ENCODE measurements around the gene PMPCA.

DNA sequence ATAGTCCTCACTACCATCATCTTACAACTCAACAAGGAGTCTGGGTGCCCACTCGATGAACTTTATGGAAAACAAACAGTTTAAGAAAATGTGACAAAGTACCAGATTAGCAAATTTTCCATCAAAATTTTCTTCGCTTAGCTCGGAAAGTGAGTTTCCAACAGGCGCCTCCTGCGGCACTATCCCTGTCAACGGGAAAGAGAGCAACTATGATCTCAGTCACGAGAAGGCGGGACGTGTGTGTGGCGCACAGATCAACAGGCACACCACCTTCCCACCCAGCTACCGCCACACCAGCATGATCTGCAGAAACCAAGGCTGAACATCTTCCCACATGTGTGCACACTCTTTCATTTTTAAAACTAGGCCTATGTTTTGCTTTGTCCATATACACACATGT lies 42.9 kb downstream of the PMPCA start:
- TF ChIP-seq, protein P1, sequence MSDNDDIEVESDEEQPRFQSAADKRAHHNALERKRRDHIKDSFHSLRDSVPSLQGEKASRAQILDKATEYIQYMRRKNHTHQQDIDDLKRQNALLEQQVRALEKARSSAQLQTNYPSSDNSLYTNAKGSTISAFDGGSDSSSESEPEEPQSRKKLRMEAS (IDR thresholded peaks at IDR 0.05) = no peak
- TF ChIP-seq TAF1 (conservative IDR thresholded peaks at IDR 0.05) = no peak

Data from liver (tissue), 2 donors.